Uterus (tissue), 4 donors: ENCODE data around the gene TRPM4. TPM values are rescaled to one million over a fixed set of nuclear protein-coding genes. Genes with fewer than 3 reads are reported as not detected.

Source experiments
- DNase-seq, 2 donors: peaks; one replicate each; pipeline ENCODE4 v3.0.0-alpha.2; 2019 to 2020
- H3K27ac ChIP-seq, 2 donors: fragments of 200-600 bp; sonication (generic); 1 replicate in 1 of 2; 2 replicates in 1 of 2; pipeline ENCODE4 v1.5.1; 2016 to 2018
- H3K27me3 ChIP-seq, 2 donors: fragments of 200-600 bp; sonication (generic); one replicate each; pipeline ENCODE4 v1.5.1; 2018 to 2019; ENCODE audit warnings: control low read depth in 1 of 2
- H3K36me3 ChIP-seq, 2 donors: fragments of 200-600 bp; sonication (generic); one replicate each; pipeline ENCODE4 v1.5.1; 2019; ENCODE audit warnings: control low read depth in 1 of 2
- H3K4me1 ChIP-seq, 2 donors: fragments of 200-600 bp; sonication (generic); one replicate each; pipeline ENCODE4 v1.5.1; 2018 to 2019; ENCODE audit warnings: control low read depth in 1 of 2
- H3K4me3 ChIP-seq, 2 donors: fragments of 200-600 bp; sonication (generic); 1 replicate in 1 of 2; 2 replicates in 1 of 2; pipeline ENCODE4 v1.5.1; 2018 to 2019; ENCODE audit warnings: mild to moderate bottlenecking in 1 of 2
- H3K9me3 ChIP-seq, 2 donors: fragments of 200-600 bp; sonication (generic); one replicate each; pipeline ENCODE4 v1.5.1; 2019; ENCODE audit warnings: control low read depth in 1 of 2
- CTCF ChIP-seq, 4 experiments: fragments of 200-600 bp in 2 of 4; fragments of 450-650 bp in 2 of 4; sonication (generic) in 2 of 4; IDR thresholded peaks; one replicate each; pipeline ENCODE4 v1.5.1; 2016 to 2019; ENCODE audit warnings: antibody characterized with exemption in 4 of 4, mild to moderate bottlenecking in 2 of 4, moderate library complexity in 1 of 4
- POLR2A ChIP-seq, 2 donors: fragments of 450-650 bp; IDR thresholded peaks; one replicate each; pipeline ENCODE4 v1.6.1; 2016; ENCODE audit warnings: antibody characterized with exemption in 2 of 2, mild to moderate bottlenecking in 1 of 2, moderate library complexity in 1 of 2
- intact Hi-C: fragments of 100-400 bp; cut with DNase I; formaldehyde crosslinking; loops from one replicate; pipeline ENCODE4 v1.15.1; 2023; ENCODE audit warnings: low total_unique reads
- total RNA-seq, 4 donors: library from RNA; depleted of rRNA in 3 of 4; stranded (reverse); fragments of >200 nt in 3 of 4; gene quantifications; one replicate each; pipeline versions ENCODE4 v1.1.0 to v1.2.4, GENCODE V29; 2014 to 2023
- donor health status: DM: yes; HTN: yes; CAD: no.

The TRPM4 gene
- total RNA-seq, 4 donors from 2014 or later: 9.7 to 28.7 (median 15.4) TPM

GRCh38 chr19:49241769-49242168 is 84.2 kb downstream of the TRPM4 start:
- H3K4me1 ChIP-seq: no peaks in the 10 kb centered on the region
- H3K9me3 ChIP-seq: no peaks in the 10 kb centered on the region
- intact Hi-C loops: no loop called here
- H3K36me3 ChIP-seq: no peaks in the 10 kb centered on the region
- H3K27me3 ChIP-seq: no peaks in the 10 kb centered on the region
- no peak overlapping the region for H3K27ac ChIP-seq
- no peak overlapping the region for H3K4me3 ChIP-seq
- DNase-seq: no peak
- TF ChIP-seq POLR2A (IDR thresholded peaks at IDR 0.05): no peak
- no peak for TF ChIP-seq CTCF (IDR thresholded peaks at IDR 0.05)

- Histone ChIP-seq H3K27me3 (no peaks in the 10 kb centered on the region), H3K4me3 (no peak overlapping the region), H3K9me3 (no peaks in the 10 kb centered on the region), H3K36me3 (no peaks in the 10 kb centered on the region), H3K27ac (no peak overlapping the region), H3K4me1 (no peaks in the 10 kb centered on the region)
- intact Hi-C loops: no loop called here
- TF ChIP-seq CTCF (IDR thresholded peaks at IDR 0.05) (no peak), POLR2A (IDR thresholded peaks at IDR 0.05) (no peak)
- no peak for DNase-seq
Observed at GRCh38 chr19:49243129-49243528, 85.5 kb downstream of the TRPM4 start.

GRCh38 chr19:49243726-49244125 is 86.1 kb downstream of the TRPM4 start:
- DNase-seq: no peak
- no peak overlapping the region for H3K27ac ChIP-seq
- H3K27me3 ChIP-seq: no peaks in the 10 kb centered on the region
- TF ChIP-seq POLR2A (IDR thresholded peaks at IDR 0.05) (no peak), CTCF (IDR thresholded peaks at IDR 0.05) (no peak)
- no peaks in the 10 kb centered on the region for H3K36me3 ChIP-seq
- no peaks in the 10 kb centered on the region for H3K9me3 ChIP-seq
- H3K4me1 ChIP-seq: no peaks in the 10 kb centered on the region
- no peak overlapping the region for H3K4me3 ChIP-seq
- intact Hi-C loops: no loop called here

GRCh38 chr19:49244256-49244655 is 86.7 kb downstream of the TRPM4 start:
- no peaks in the 10 kb centered on the region for H3K9me3 ChIP-seq
- no peaks in the 10 kb centered on the region for H3K4me1 ChIP-seq
- no peaks in the 10 kb centered on the region for H3K36me3 ChIP-seq
- no peak for TF ChIP-seq POLR2A (IDR thresholded peaks at IDR 0.05)
- TF ChIP-seq CTCF (IDR thresholded peaks at IDR 0.05): no peak
- no peaks in the 10 kb centered on the region for H3K27me3 ChIP-seq
- no peak overlapping the region for H3K27ac ChIP-seq
- DNase-seq: no peak
- H3K4me3 ChIP-seq: no peak overlapping the region
- intact Hi-C loops: no loop called here

GRCh38 chr19:49247676-49248075 is 90.1 kb downstream of the TRPM4 start:
- DNase-seq: no peak

More at GRCh38 chr19:49247676-49248075, 90.1 kb downstream of the TRPM4 start:
- H3K9me3 ChIP-seq: no peaks in the 10 kb centered on the region
- H3K4me1 ChIP-seq: no peaks in the 10 kb centered on the region
- TF ChIP-seq POLR2A (IDR thresholded peaks at IDR 0.05): no peak
- no peak for TF ChIP-seq CTCF (IDR thresholded peaks at IDR 0.05)
- H3K36me3 ChIP-seq: no peaks in the 10 kb centered on the region
- no peak overlapping the region for H3K4me3 ChIP-seq
- intact Hi-C loops: no loop called here
- no peaks in the 10 kb centered on the region for H3K27me3 ChIP-seq
- H3K27ac ChIP-seq: no peak overlapping the region
